Endothelial cell of umbilical vein (primary cell): ENCODE data around the gene CD33. TPM values are rescaled to one million over a fixed set of nuclear protein-coding genes. Genes with fewer than 3 reads are reported as not detected.

Source experiments
- BruUV-seq: library from RNA; stranded (reverse); fragments of 400-500 nt; replicated peaks from 2 replicates; lab custom pipeline; 2021; lab: Mats Ljungman, UMichigan
- CTCF ChIA-PET: fragments of 300-600, 350-600 bp; sonication (Branson Sonifier 250); formaldehyde crosslinking; loops from one replicate; lab custom pipeline; 2021; ENCODE audit warnings: antibody characterized with exemption, inconsistent platforms; lab: Charles Lee
- POLR2A ChIA-PET: fragments of 300-600, 350-600 bp; sonication (Branson Sonifier 250); formaldehyde crosslinking; loops from one replicate; lab custom pipeline; 2021; ENCODE audit warnings: antibody characterized with exemption, inconsistent platforms; lab: Charles Lee
- DNase-seq: peaks from one replicate; pipeline ENCODE4 v3.0.0-alpha.2; 2011; ENCODE audit warnings: low read depth, low spot score
- FAIRE-seq: peaks from 2 replicates; lab custom pipeline; 2011; peaks lifted over from hg19 to GRCh38; lab: Jason Lieb, UNC
- H2AFZ ChIP-seq: 2 replicates; pipeline ENCODE4 v1.6.0; 2012; ENCODE audit warnings: low read depth, low read length, control low read depth, inconsistent platforms
- H3K27ac ChIP-seq: 2 replicates; pipeline ENCODE4 v1.5.1; 2011; ENCODE audit warnings: low read depth, mild to moderate bottlenecking, control low read depth, low read length, moderate library complexity; ENCODE audit not compliant: insufficient read depth
- H3K27me3 ChIP-seq, 2 experiments: 2 replicates each; pipeline versions ENCODE4 v1.6.0 to v1.6.1; 2011; ENCODE audit warnings: low read length in 2 of 2, mixed read lengths in 1 of 2; ENCODE audit not compliant: control insufficient read depth in 2 of 2, insufficient read depth in 2 of 2
- H3K36me3 ChIP-seq, 2 experiments: 2 replicates in 1 of 2; 3 replicates in 1 of 2; pipeline ENCODE4 v1.5.1; 2011; ENCODE audit warnings: low read length in 2 of 2, mild to moderate bottlenecking in 1 of 2, moderate library complexity in 1 of 2; ENCODE audit not compliant: control insufficient read depth in 2 of 2, insufficient read depth in 2 of 2; ENCODE audit errors: extremely low read depth in 1 of 2
- H3K4me1 ChIP-seq: 3 replicates; pipeline ENCODE4 v1.5.1; 2011; ENCODE audit warnings: mild to moderate bottlenecking, low read length; ENCODE audit not compliant: control insufficient read depth, insufficient read depth; ENCODE audit errors: extremely low read depth
- H3K4me2 ChIP-seq: 2 replicates; pipeline ENCODE4 v1.6.1; 2011; ENCODE audit warnings: low read length, control low read depth, mixed read lengths; ENCODE audit not compliant: insufficient read depth
- H3K4me3 ChIP-seq, 3 experiments: fragments of 200-600 bp in 1 of 3; sonication (generic), shearing (Covaris generic) in 1 of 3; replicated peaks in 1 of 3; 2 replicates each; pipeline ENCODE4 v1.5.1; 2011 to 2016; ENCODE audit warnings: control low read depth in 3 of 3, low read length in 3 of 3, mild to moderate bottlenecking in 2 of 3, inconsistent platforms in 1 of 3, low read depth in 1 of 3, moderate library complexity in 1 of 3; ENCODE audit not compliant: insufficient read depth in 1 of 3
- H3K79me2 ChIP-seq: 2 replicates; pipeline ENCODE4 v1.6.0; 2012; ENCODE audit warnings: low read length, inconsistent platforms; ENCODE audit not compliant: control insufficient read depth, insufficient read depth
- H3K9ac ChIP-seq: replicated peaks from 2 replicates; pipeline ENCODE3; 2011; ENCODE audit warnings: low read length, control low read depth; ENCODE audit not compliant: insufficient read depth; ENCODE audit errors: extremely low read depth
- H3K9me1 ChIP-seq: replicated peaks from 3 replicates; pipeline ENCODE4 v1.6.0; 2011; ENCODE audit warnings: mild to moderate bottlenecking, low read length; ENCODE audit not compliant: control insufficient read depth, insufficient read depth; ENCODE audit errors: extremely low read depth
- H3K9me3 ChIP-seq: replicated peaks from 2 replicates; pipeline ENCODE4 v1.5.1; 2012; ENCODE audit warnings: low read length, inconsistent platforms; ENCODE audit not compliant: control insufficient read depth, insufficient read depth
- H4K20me1 ChIP-seq: replicated peaks from 2 replicates; pipeline ENCODE3; 2011; ENCODE audit warnings: mild to moderate bottlenecking, low read length; ENCODE audit not compliant: control insufficient read depth, insufficient read depth; ENCODE audit errors: extremely low read depth
- CTCF ChIP-seq, 2 donors: IDR thresholded peaks; 1 replicate in 1 of 2; 2 replicates in 1 of 2; pipeline ENCODE4 v1.5.1; 2011; ENCODE audit warnings: low read length in 2 of 2, mild to moderate bottlenecking in 2 of 2, moderate library complexity in 2 of 2, control low read depth in 1 of 2, inconsistent platforms in 1 of 2, low read depth in 1 of 2; ENCODE audit not compliant: insufficient read depth in 1 of 2; ENCODE audit errors: extremely low read depth in 1 of 2
- FOS ChIP-seq: IDR thresholded peaks from 2 replicates; pipeline ENCODE4 v1.6.1; 2011; ENCODE audit warnings: mild to moderate bottlenecking, low read length, moderate library complexity, borderline replicate concordance; ENCODE audit not compliant: insufficient read depth
- GATA2 ChIP-seq: IDR thresholded peaks from 2 replicates; pipeline ENCODE4 v1.7.0; 2011; ENCODE audit warnings: low read depth, mild to moderate bottlenecking, moderate library complexity, mixed read lengths, low read length; ENCODE audit not compliant: insufficient read length, insufficient read depth
- JUN ChIP-seq: IDR thresholded peaks from 2 replicates; pipeline ENCODE4 v1.6.1; 2011; ENCODE audit warnings: borderline replicate concordance, low read depth; ENCODE audit not compliant: insufficient read length, insufficient read depth
- MAX ChIP-seq: IDR thresholded peaks from 2 replicates; pipeline ENCODE4 v1.6.1; 2011; ENCODE audit not compliant: insufficient read depth, insufficient read length
- MYC ChIP-seq: IDR thresholded peaks from one replicate; pipeline ENCODE4 v1.6.1; 2011; ENCODE audit warnings: mild to moderate bottlenecking, low read depth, low read length
- POLR2AphosphoS5 ChIP-seq: IDR thresholded peaks from 2 replicates; pipeline ENCODE4 v1.6.1; 2012; ENCODE audit warnings: low read depth, mild to moderate bottlenecking, control low read depth, low read length, moderate library complexity; ENCODE audit not compliant: insufficient read depth
- dilution Hi-C: fragments of 300-500 bp; cut with MboI; formaldehyde crosslinking; loops from one replicate; pipeline ENCODE4 v1.15.0; 2019; ENCODE audit warnings: low sequenced_read_pairs; ENCODE audit not compliant: extremely low pct_ligation_motif_present
- intact Hi-C: fragments of 100-400 bp; cut with micrococcal nuclease; formaldehyde crosslinking; loops from one replicate; pipeline ENCODE4 v1.10.0; 2022
- polyA plus RNA-seq, 4 experiments: library from polyadenylated mRNA; depleted of rRNA in 3 of 4; stranded (reverse) in 3 of 4; unstranded in 1 of 4; fragments of >200 nt; gene quantifications; 2 replicates each; pipeline versions ENCODE4 v1.2.1 to v1.2.3, GENCODE V29; 2011 to 2012; ENCODE audit warnings: missing spikeins in 1 of 4
- total RNA-seq: library from RNA; stranded (reverse); gene quantifications from 2 replicates; pipeline ENCODE4 v1.2.3, GENCODE V29; 2021

Gene CD33
- total and polyA plus RNA-seq, 2 donors (not counting 3 experiments of a cell fraction or from before 2014, with no cell fraction given), result not detected

GRCh38 chr19:51186323-51186722 is 38.6 kb upstream of the CD33 start:
- ChIA-PET POLR2A (no interaction called here), CTCF (no interaction called here)
- intact Hi-C loops (no loop called here), dilution Hi-C loops (no loop called here)
- H3K79me2 ChIP-seq, result no peaks in the 10 kb centered on the region
- no peaks in the 10 kb centered on the region for H3K36me3 ChIP-seq
- H3K27ac ChIP-seq, result no peak overlapping the region
- no TSS peak for BruUV-seq
- H3K4me1 ChIP-seq, result no peaks in the 10 kb centered on the region
- H4K20me1 ChIP-seq, result no peaks in the 10 kb centered on the region
- no peak overlapping the region for H3K4me3 ChIP-seq
- DNase-seq (no peak), FAIRE-seq (no peak)
- no peak overlapping the region for H3K4me2 ChIP-seq
- no peaks in the 10 kb centered on the region for H3K9me1 ChIP-seq
- H3K9ac ChIP-seq, result no peak overlapping the region
- no peaks in the 10 kb centered on the region for H3K9me3 ChIP-seq
- TF ChIP-seq MAX, result no peak
- no peak overlapping the region for H2AFZ ChIP-seq
- H3K27me3 ChIP-seq, result no peaks in the 10 kb centered on the region

GRCh38 chr19:51187395-51188226 is 37.3 kb upstream of the CD33 start:
- Histone ChIP-seq H3K27ac (no peak overlapping the region), H3K9me1 (no peaks in the 10 kb centered on the region), H3K9ac (no peak overlapping the region), H3K36me3 (no peaks in the 10 kb centered on the region), H2AFZ (no peak overlapping the region), H3K9me3 (no peaks in the 10 kb centered on the region), H3K4me2 (no peak overlapping the region), H3K4me3 (no peak overlapping the region), H4K20me1 (no peaks in the 10 kb centered on the region), H3K79me2 (no peaks in the 10 kb centered on the region), H3K27me3 (no peaks in the 10 kb centered on the region), H3K4me1 (no peaks in the 10 kb centered on the region)
- intact Hi-C loops (no loop called here), dilution Hi-C loops (no loop called here)
- no peak for FAIRE-seq
- no peak for DNase-seq
- ChIA-PET CTCF (no interaction called here), POLR2A (no interaction called here)
- TF ChIP-seq MYC (no peak), JUN (no peak), GATA2 (no peak), POLR2AphosphoS5 (no peak), FOS (no peak), MAX (no peak), CTCF (IDR thresholded peaks at IDR 0.05; ENCODE audit: extremely low read depth in 1 of 2, insufficient read depth in 1 of 2, low read depth in 1 of 2, low read length in 2 of 2) (no peak)
- no TSS peak for BruUV-seq
